ENCODE data around the gene TMEM125. TPM values are rescaled to one million over a fixed set of nuclear protein-coding genes. Genes with fewer than 3 reads are reported as not detected.

The TMEM125 gene
- total and polyA plus RNA-seq, 8 donors: 36.1 to 202 (median 43.3) TPM

DNA sequence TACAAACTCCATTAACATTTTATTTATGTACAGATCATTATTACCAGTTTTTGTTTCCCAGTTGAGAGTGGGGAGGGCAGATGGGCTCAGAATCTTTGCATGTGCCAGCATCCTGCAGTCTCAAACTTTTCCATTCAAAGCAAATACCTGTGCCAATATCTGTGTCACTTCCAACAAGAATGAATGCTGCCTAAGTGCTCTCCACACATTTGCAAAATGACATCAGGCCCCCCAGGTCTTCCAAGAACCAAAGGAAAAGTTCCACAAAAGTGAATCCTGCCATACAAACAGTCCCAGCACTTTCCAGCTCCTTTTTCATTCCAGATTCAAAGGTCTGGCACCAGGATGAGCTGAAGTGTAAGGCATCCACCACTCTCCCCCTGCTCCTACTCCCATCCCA lies 29.3 kb downstream of the TMEM125 start:
- Histone ChIP-seq H3K36me3 (no peaks in the 10 kb centered on the region), H3K4me3 (no peak overlapping the region), H3K4me1 (peaks cover 12 to 18% of the 10 kb centered on the region in 2 donors), H3K9me3 (no peaks in the 10 kb centered on the region), H3K27ac (peak overlapping the region in 1 of 2 donors; percentile 60), H3K27me3 (no peaks in the 10 kb centered on the region)
- no peak for DNase-seq
- no peak for ATAC-seq
- TF ChIP-seq, protein P1, sequence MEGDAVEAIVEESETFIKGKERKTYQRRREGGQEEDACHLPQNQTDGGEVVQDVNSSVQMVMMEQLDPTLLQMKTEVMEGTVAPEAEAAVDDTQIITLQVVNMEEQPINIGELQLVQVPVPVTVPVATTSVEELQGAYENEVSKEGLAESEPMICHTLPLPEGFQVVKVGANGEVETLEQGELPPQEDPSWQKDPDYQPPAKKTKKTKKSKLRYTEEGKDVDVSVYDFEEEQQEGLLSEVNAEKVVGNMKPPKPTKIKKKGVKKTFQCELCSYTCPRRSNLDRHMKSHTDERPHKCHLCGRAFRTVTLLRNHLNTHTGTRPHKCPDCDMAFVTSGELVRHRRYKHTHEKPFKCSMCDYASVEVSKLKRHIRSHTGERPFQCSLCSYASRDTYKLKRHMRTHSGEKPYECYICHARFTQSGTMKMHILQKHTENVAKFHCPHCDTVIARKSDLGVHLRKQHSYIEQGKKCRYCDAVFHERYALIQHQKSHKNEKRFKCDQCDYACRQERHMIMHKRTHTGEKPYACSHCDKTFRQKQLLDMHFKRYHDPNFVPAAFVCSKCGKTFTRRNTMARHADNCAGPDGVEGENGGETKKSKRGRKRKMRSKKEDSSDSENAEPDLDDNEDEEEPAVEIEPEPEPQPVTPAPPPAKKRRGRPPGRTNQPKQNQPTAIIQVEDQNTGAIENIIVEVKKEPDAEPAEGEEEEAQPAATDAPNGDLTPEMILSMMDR (IDR thresholded peaks at IDR 0.05): no peak
- intact Hi-C loops (cut with DNase I): no loop called here

DNA sequence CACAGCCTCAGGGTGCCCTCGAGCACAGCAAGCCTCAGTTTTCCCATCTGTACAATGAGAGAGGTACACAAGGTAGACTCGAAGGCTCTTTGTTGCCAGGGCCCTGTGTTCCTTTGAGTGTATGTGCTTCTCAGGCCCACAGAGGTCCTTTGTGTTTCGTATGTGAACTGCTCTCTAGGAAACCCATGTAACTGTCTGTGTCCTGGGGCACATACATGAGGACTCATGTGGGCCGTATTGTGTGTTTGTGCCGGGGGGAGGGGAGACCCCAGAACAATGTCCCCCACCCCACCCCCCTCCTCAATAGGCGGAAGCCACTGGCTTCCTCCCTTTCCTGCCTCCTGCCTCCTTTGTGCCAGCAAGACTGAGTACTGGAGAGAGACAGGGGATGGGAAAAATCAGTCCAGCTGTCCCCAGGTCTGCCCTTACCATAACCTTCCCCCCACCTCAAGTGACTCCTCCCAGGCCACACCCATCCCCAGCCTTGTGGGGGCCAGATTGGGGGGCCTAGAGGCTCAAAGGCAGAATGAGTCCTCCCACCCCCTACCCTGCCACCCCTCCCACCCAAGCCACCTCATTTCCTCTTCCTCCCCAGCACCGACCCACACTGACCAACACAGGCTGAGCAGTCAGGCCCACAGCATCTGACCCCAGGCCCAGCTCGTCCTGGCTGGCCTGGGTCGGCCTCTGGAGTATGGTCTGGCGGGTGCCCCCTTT lies 30.8 kb downstream of the TMEM125 start, which contains the start of gene TIE1:
TSS of gene TIE1 (plus strand) at position 605 of the 717 bp plus-strand sequence. CDS start at position 695, 90 bp downstream.
- TF ChIP-seq, protein P1 (IDR thresholded peaks at IDR 0.05): no peak
- Histone ChIP-seq H3K36me3 (no peaks in the 10 kb centered on the region), H3K27ac (peak within 1 kb of the TSS; percentile 60 to 73), H3K27me3 (no peaks in the 10 kb centered on the region), H3K4me1 (peaks cover 5 to 23% of the 10 kb centered on the region in 2 donors), H3K4me3 (peak within 1 kb of the TSS; percentile 5 to 41), H3K9me3 (no peaks in the 10 kb centered on the region)
- intact Hi-C loops (cut with DNase I): no loop called here
- peak in 2 of 4 donors; percentile 39 to 45 for DNase-seq
- ATAC-seq: peak; percentile 34

DNA sequence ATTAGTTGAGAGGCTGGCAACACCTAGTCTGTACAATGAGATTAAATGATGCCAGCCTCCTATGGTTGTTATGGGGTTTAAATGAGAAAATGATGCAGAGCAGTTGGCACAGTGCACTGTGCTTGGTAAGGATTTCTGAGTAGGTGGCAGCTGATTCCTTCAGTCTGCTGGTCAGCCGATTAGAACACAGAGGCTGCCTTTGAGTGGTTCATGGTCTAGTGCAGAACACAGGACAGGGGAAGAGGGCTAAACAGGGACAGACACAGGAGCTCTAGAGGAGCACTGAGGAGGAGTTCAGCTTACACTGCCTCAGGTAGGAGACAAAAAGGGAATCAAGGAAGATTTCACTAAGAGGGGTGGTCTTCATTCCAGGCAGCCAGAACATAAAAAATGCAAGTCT lies 32.4 kb downstream of the TMEM125 start:
- TF ChIP-seq, protein P1 (IDR thresholded peaks at IDR 0.05): no peak
- peak overlapping the region; percentile 60 to 73 for H3K27ac ChIP-seq
- DNase-seq (peak in 2 of 4 donors; percentile 45 to 46), ATAC-seq (no peak)
- no peaks in the 10 kb centered on the region for H3K9me3 ChIP-seq
- peaks cover 0 to 2% of the 10 kb centered on the region in 2 donors for H3K36me3 ChIP-seq
- no peaks in the 10 kb centered on the region for H3K27me3 ChIP-seq
- intact Hi-C loops (cut with DNase I): no loop called here
- H3K4me3 ChIP-seq: peak overlapping the region in 1 of 2 donors; percentile 41
- H3K4me1 ChIP-seq: peaks cover 5 to 34% of the 10 kb centered on the region in 2 donors

DNA sequence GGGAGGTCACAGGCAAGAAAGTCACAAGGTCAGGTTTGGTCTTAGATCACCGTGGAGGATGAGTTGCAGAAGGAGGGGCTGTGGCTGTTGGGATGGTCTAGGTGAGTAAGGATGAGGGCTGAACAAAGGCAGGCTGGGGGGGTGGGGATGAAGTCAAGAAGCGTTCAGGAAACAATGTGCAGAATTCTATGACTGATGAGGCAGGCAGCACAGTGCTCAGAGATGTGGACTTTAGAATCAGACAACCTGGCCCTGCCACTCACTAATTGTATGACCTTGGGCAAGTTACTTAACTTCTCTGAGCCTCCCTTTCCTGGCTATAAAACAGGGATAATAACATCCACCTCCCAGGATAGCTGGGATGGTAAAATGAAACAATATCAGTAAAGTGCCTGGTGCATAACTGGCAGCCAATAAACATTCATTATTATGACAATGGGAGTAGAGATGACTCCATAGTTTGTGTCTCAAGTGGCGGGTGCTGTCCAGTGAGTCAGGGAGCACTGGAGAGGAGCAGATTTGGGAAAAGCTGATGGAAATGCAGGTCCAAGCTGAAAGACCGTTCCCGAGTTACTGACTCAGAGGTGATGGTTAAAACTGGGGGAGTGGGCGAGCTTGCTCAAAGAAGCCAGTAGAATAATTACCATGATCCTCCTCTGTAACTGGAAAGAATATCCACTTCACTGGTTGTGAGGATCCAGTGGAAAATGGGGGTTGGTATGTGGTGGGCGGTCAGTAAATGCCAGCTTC lies 33.1 kb downstream of the TMEM125 start:
- H3K36me3 ChIP-seq: peaks cover 0 to 8% of the 10 kb centered on the region in 2 donors
- intact Hi-C loops (cut with DNase I): no loop called here
- H3K27me3 ChIP-seq: no peaks in the 10 kb centered on the region
- H3K4me3 ChIP-seq: peak overlapping the region in 1 of 2 donors; percentile 41
- H3K9me3 ChIP-seq: no peaks in the 10 kb centered on the region
- H3K27ac ChIP-seq: peak overlapping the region; percentile 7 to 60
- H3K4me1 ChIP-seq: peaks cover 5 to 34% of the 10 kb centered on the region in 2 donors
- TF ChIP-seq, protein P1 (IDR thresholded peaks at IDR 0.05): no peak
- no peak for DNase-seq
- no peak for ATAC-seq

Measured in left lung (tissue), 10 donors.